GM23338 (cell line): ENCODE measurements around the gene NTM. TPM values are rescaled to one million over a fixed set of nuclear protein-coding genes. Genes with fewer than 3 reads are reported as not detected.
A peak's percentile ranks its signal among the peaks of the same experiment; 100 is the strongest.

ENCODE experiments used
- ATAC-seq: fragments of 200-7000 bp; cut with Tn5 transposase; 3 replicates; pipeline ENCODE4 v1.9.1; 2020
- DNase-seq: peaks from one replicate; pipeline ENCODE4 v3.0.0-alpha.2; 2015; ENCODE audit warnings: low spot score
- H2AFZ ChIP-seq: fragments of 200-600 bp; sonication (generic); 2 replicates; pipeline ENCODE4 v1.8.0; 2016; ENCODE audit warnings: antibody characterized with exemption, mild to moderate bottlenecking, moderate library complexity
- H3F3A ChIP-seq: fragments of 200-600 bp; sonication (generic); replicated peaks from 2 replicates; pipeline ENCODE4 v1.8.0; 2017; ENCODE audit warnings: antibody characterized with exemption, mixed run types, low read depth
- H3K27ac ChIP-seq: fragments of 200-600 bp; sonication (generic); 2 replicates; pipeline ENCODE4 v1.6.1; 2016; ENCODE audit warnings: low read depth
- H3K27me3 ChIP-seq: fragments of 200-600 bp; sonication (generic); 2 replicates; pipeline ENCODE4 v1.8.0; 2016; ENCODE audit warnings: mild to moderate bottlenecking, mixed run types, moderate library complexity; ENCODE audit not compliant: insufficient read depth
- H3K36me3 ChIP-seq: fragments of 200-600 bp; sonication (generic); 2 replicates; pipeline ENCODE4 v1.8.0; 2016; ENCODE audit warnings: mild to moderate bottlenecking; ENCODE audit not compliant: insufficient read depth
- H3K4me1 ChIP-seq: fragments of 200-600 bp; sonication (generic); 2 replicates; pipeline ENCODE4 v1.8.0; 2016; ENCODE audit warnings: mild to moderate bottlenecking, moderate library complexity; ENCODE audit not compliant: insufficient read depth
- H3K4me2 ChIP-seq: fragments of 200-600 bp; sonication (generic); 2 replicates; pipeline ENCODE4 v1.7.1; 2017; ENCODE audit warnings: mixed run types
- H3K4me3 ChIP-seq: fragments of 200-600 bp; sonication (generic); 2 replicates; pipeline ENCODE4 v1.6.1; 2016; ENCODE audit warnings: mixed run types
- H3K79me2 ChIP-seq: fragments of 200-600 bp; sonication (generic); replicated peaks from 2 replicates; pipeline ENCODE4 v1.8.0; 2017; ENCODE audit warnings: mild to moderate bottlenecking; ENCODE audit not compliant: insufficient read depth
- H3K9me2 ChIP-seq: fragments of 200-600 bp; sonication (generic); 2 replicates; pipeline ENCODE4 v1.8.0; 2017; ENCODE audit not compliant: insufficient read depth
- H4K20me1 ChIP-seq: fragments of 200-600 bp; sonication (generic); replicated peaks from 2 replicates; pipeline ENCODE4 v1.8.0; 2017; ENCODE audit warnings: mild to moderate bottlenecking; ENCODE audit not compliant: insufficient read depth
- H3K27ac Mint-ChIP-seq: 2 replicates; pipeline ENCODE4 v1.8.0; 2020; ENCODE audit warnings: inconsistent platforms, mild to moderate bottlenecking, moderate library complexity, mixed read lengths
- H3K27me3 Mint-ChIP-seq: 3 replicates; pipeline ENCODE4 v1.8.0; 2022; ENCODE audit warnings: low read depth, mild to moderate bottlenecking, moderate library complexity, mixed read lengths, inconsistent platforms; ENCODE audit not compliant: insufficient read depth, poor library complexity
- H3K36me3 Mint-ChIP-seq: 3 replicates; pipeline ENCODE4 v1.8.0; 2021; ENCODE audit warnings: low read depth, mild to moderate bottlenecking, inconsistent platforms, moderate library complexity, mixed read lengths
- H3K4me1 Mint-ChIP-seq: 3 replicates; pipeline ENCODE4 v1.8.0; 2020; ENCODE audit warnings: mild to moderate bottlenecking, inconsistent platforms, mixed read lengths
- H3K4me3 Mint-ChIP-seq: 3 replicates; pipeline ENCODE4 v1.8.0; 2021; ENCODE audit warnings: moderate library complexity, mild to moderate bottlenecking, inconsistent platforms, mixed read lengths
- H3K9me3 Mint-ChIP-seq: 3 replicates; pipeline ENCODE4 v1.8.0; 2020; ENCODE audit warnings: moderate library complexity, mild to moderate bottlenecking, inconsistent platforms, mixed read lengths
- CREB1 ChIP-seq: fragments of 250-450 bp; sonication (Bioruptor Pico); IDR thresholded peaks from 2 replicates; pipeline ENCODE4 v1.5.0; 2020; ENCODE audit warnings: low read depth, mild to moderate bottlenecking, moderate library complexity
- EZH2 ChIP-seq: fragments of 200-600 bp; sonication (generic); IDR thresholded peaks from one replicate; pipeline ENCODE4 v1.8.0; 2017; ENCODE audit warnings: antibody characterized with exemption, mild to moderate bottlenecking, low read depth; ENCODE audit not compliant: unreplicated experiment
- EZH2phosphoT487 ChIP-seq: fragments of 200-600 bp; sonication (generic); IDR thresholded peaks from one replicate; pipeline ENCODE4 v1.8.1; 2018; ENCODE audit warnings: antibody characterized with exemption; ENCODE audit not compliant: unreplicated experiment
- JUNB ChIP-seq: IDR thresholded peaks from one replicate; pipeline ENCODE4 v1.6.1; 2016; ENCODE audit warnings: antibody characterized with exemption; ENCODE audit not compliant: unreplicated experiment
- ZNF114 ChIP-seq: fragments of 250-450 bp; sonication (Bioruptor Pico); IDR thresholded peaks from 2 replicates; pipeline ENCODE4 v1.5.0; 2020; ENCODE audit warnings: mild to moderate bottlenecking, moderate library complexity
- polyA plus RNA-seq: library from polyadenylated mRNA; unstranded; fragments of >200 nt; fragmentation: Nextera tagmentation; extraction: Ambion mirVana; gene quantifications from 2 replicates; pipeline ENCODE4 v1.2.1, GENCODE V29; 2016
- total RNA-seq: library from RNA; depleted of rRNA; stranded (reverse); fragments of >200 nt; shearing (Covaris generic); gene quantifications from 2 replicates; pipeline ENCODE4 v1.2.3, GENCODE V29; 2014
- TF ChIP-seq, protein P1 (sequence below), 2 experiments: fragments of 200-600 bp in 1 of 2; sonication (generic) in 1 of 2; conservative IDR thresholded peaks; 2 replicates each; pipeline versions ENCODE4 v1.5.1 to v1.6.1; 2016 to 2017; ENCODE audit warnings: antibody characterized with exemption in 2 of 2, low read depth in 2 of 2, mild to moderate bottlenecking in 2 of 2, moderate library complexity in 1 of 2
- TF ChIP-seq, protein P2 (sequence below): fragments of 250-450 bp; sonication (Bioruptor Pico); IDR thresholded peaks from 2 replicates; pipeline ENCODE4 v1.5.0; 2020; ENCODE audit warnings: mild to moderate bottlenecking, moderate library complexity

Gene NTM
- total and polyA plus RNA-seq, 2 experiments from 2014 or later = 10.6 to 14.6 TPM

DNA sequence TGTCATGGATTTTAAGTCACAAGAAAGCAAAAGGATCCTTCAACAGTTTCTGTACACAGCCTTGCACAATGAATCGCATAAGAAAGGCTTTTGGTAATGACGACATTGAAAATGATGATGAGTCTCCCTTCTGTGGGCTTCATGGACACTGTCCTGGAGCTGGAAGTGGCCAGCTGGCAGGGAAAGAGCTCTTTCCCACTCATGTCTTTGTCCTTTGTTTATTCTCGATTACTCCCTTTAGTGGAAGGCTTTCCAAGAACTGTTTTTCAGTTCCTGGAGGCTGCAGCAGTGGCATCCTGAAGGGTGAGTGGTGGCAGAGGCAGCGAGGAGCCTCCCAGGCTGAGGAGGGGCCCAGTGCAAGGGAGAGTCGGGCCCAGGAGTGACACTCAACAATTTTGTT, 505.2 kb downstream of the NTM start:
- no peaks in the 10 kb centered on the region for H3K9me3 Mint-ChIP-seq
- Histone ChIP-seq H3K79me2 (no peaks in the 10 kb centered on the region), H3K9me2 (no peaks in the 10 kb centered on the region), H3K4me1 (peaks cover 16% of the 10 kb centered on the region), H3K27me3 (no peaks in the 10 kb centered on the region), H3K36me3 (no peaks in the 10 kb centered on the region), H3F3A (no peaks in the 10 kb centered on the region), H2AFZ (no peak overlapping the region), H4K20me1 (no peaks in the 10 kb centered on the region), H3K27ac (no peak overlapping the region), H3K4me3 (no peak overlapping the region), H3K4me2 (no peak overlapping the region)
- H3K4me1 Mint-ChIP-seq = peaks cover 21% of the 10 kb centered on the region
- H3K36me3 Mint-ChIP-seq = no peaks in the 10 kb centered on the region
- ATAC-seq (no peak), DNase-seq (no peak)
- TF ChIP-seq JUNB = no peak
- TF ChIP-seq EZH2phosphoT487 = no peak
- TF ChIP-seq CREB1 (CRISPR knock-in tag) = no peak
- no peak for TF ChIP-seq ZNF114 (CRISPR knock-in tag)
- H3K27ac Mint-ChIP-seq = no peak overlapping the region
- no peak overlapping the region for H3K4me3 Mint-ChIP-seq
- peaks cover 4% of the 10 kb centered on the region for H3K27me3 Mint-ChIP-seq

DNA sequence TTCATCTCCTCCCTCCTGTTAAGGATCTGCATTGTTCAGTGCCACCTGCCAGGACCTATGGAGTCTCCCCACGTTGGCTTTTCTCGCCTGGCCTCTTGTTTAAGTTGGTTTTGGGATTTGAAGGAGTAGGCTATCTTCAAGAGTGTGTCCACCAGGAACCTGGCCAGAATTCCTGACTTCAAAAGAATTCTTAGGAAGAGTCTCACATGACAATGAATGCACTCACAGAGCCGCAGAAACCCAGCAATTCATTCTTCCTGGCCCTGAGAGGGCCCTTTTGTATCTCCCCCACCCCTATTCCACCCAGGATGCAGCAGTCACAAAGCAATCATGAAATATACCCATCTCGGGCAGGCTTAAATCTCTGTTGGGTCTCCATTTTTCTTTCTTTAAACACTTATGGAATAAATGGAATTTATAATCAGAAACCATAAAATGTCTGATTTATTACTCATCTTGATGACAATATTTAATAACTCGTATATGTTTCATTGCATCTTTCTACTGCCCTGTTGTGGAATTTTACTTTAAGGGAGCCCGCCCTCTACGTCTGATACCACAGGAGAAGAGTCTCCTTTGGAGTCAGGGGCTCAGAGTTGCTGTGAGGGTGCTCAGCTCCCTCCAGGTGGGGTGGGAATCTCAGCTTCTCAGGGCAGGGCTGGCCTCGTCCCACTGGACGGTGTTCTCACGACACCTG, 507.0 kb downstream of the NTM start:
- no peak for ATAC-seq
- H3K9me3 Mint-ChIP-seq = no peaks in the 10 kb centered on the region

More for the DNA sequence above, 507.0 kb downstream of the NTM start:
- Histone ChIP-seq H3F3A (no peaks in the 10 kb centered on the region), H3K9me2 (no peaks in the 10 kb centered on the region), H3K4me2 (no peak overlapping the region), H3K4me1 (peaks cover 17% of the 10 kb centered on the region), H3K27me3 (no peaks in the 10 kb centered on the region), H4K20me1 (no peaks in the 10 kb centered on the region), H3K79me2 (no peaks in the 10 kb centered on the region), H3K36me3 (no peaks in the 10 kb centered on the region), H2AFZ (no peak overlapping the region), H3K27ac (no peak overlapping the region), H3K4me3 (no peak overlapping the region)
- DNase-seq = no peak
- Mint-ChIP-seq H3K36me3 (no peaks in the 10 kb centered on the region), H3K4me1 (peaks cover 20% of the 10 kb centered on the region), H3K4me3 (no peak overlapping the region), H3K27ac (no peak overlapping the region), H3K27me3 (peaks cover 4% of the 10 kb centered on the region)
- TF ChIP-seq, protein P1, sequence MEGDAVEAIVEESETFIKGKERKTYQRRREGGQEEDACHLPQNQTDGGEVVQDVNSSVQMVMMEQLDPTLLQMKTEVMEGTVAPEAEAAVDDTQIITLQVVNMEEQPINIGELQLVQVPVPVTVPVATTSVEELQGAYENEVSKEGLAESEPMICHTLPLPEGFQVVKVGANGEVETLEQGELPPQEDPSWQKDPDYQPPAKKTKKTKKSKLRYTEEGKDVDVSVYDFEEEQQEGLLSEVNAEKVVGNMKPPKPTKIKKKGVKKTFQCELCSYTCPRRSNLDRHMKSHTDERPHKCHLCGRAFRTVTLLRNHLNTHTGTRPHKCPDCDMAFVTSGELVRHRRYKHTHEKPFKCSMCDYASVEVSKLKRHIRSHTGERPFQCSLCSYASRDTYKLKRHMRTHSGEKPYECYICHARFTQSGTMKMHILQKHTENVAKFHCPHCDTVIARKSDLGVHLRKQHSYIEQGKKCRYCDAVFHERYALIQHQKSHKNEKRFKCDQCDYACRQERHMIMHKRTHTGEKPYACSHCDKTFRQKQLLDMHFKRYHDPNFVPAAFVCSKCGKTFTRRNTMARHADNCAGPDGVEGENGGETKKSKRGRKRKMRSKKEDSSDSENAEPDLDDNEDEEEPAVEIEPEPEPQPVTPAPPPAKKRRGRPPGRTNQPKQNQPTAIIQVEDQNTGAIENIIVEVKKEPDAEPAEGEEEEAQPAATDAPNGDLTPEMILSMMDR (conservative IDR thresholded peaks at IDR 0.05; ENCODE audit: low read depth in 2 of 2) = no peak
- TF ChIP-seq EZH2 = no peak
- TF ChIP-seq, protein P2, sequence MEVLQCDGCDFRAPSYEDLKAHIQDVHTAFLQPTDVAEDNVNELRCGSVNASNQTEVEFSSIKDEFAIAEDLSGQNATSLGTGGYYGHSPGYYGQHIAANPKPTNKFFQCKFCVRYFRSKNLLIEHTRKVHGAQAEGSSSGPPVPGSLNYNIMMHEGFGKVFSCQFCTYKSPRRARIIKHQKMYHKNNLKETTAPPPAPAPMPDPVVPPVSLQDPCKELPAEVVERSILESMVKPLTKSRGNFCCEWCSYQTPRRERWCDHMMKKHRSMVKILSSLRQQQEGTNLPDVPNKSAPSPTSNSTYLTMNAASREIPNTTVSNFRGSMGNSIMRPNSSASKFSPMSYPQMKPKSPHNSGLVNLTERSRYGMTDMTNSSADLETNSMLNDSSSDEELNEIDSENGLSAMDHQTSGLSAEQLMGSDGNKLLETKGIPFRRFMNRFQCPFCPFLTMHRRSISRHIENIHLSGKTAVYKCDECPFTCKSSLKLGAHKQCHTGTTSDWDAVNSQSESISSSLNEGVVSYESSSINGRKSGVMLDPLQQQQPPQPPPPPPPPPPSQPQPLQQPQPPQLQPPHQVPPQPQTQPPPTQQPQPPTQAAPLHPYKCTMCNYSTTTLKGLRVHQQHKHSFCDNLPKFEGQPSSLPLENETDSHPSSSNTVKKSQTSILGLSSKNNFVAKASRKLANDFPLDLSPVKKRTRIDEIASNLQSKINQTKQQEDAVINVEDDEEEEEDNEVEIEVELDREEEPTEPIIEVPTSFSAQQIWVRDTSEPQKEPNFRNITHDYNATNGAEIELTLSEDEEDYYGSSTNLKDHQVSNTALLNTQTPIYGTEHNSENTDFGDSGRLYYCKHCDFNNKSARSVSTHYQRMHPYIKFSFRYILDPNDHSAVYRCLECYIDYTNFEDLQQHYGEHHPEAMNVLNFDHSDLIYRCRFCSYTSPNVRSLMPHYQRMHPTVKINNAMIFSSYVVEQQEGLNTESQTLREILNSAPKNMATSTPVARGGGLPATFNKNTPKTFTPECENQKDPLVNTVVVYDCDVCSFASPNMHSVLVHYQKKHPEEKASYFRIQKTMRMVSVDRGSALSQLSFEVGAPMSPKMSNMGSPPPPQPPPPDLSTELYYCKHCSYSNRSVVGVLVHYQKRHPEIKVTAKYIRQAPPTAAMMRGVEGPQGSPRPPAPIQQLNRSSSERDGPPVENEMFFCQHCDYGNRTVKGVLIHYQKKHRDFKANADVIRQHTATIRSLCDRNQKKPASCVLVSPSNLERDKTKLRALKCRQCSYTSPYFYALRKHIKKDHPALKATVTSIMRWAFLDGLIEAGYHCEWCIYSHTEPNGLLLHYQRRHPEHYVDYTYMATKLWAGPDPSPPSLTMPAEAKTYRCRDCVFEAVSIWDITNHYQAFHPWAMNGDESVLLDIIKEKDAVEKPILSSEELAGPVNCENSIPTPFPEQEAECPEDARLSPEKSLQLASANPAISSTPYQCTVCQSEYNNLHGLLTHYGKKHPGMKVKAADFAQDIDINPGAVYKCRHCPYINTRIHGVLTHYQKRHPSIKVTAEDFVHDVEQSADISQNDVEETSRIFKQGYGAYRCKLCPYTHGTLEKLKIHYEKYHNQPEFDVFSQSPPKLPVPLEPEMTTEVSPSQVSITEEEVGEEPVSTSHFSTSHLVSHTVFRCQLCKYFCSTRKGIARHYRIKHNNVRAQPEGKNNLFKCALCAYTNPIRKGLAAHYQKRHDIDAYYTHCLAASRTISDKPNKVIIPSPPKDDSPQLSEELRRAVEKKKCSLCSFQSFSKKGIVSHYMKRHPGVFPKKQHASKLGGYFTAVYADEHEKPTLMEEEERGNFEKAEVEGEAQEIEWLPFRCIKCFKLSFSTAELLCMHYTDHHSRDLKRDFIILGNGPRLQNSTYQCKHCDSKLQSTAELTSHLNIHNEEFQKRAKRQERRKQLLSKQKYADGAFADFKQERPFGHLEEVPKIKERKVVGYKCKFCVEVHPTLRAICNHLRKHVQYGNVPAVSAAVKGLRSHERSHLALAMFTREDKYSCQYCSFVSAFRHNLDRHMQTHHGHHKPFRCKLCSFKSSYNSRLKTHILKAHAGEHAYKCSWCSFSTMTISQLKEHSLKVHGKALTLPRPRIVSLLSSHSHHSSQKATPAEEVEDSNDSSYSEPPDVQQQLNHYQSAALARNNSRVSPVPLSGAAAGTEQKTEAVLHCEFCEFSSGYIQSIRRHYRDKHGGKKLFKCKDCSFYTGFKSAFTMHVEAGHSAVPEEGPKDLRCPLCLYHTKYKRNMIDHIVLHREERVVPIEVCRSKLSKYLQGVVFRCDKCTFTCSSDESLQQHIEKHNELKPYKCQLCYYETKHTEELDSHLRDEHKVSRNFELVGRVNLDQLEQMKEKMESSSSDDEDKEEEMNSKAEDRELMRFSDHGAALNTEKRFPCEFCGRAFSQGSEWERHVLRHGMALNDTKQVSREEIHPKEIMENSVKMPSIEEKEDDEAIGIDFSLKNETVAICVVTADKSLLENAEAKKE (CRISPR knock-in tag) = 0 out of 2 replicates have a peak, but pooled peaks have one; percentile 4
